Activated gamma-delta T cell (primary cell): ENCODE measurements around the gene RNU1-3.
"Not testable (repeated sequence)": the region's sequence is repeated elsewhere in the genome, so short reads cannot be mapped to it uniquely, and the experiment has no call there.

Experiments used
- DNase-seq: peaks from one replicate; lab custom pipeline; 2025; lab: John Stamatoyannopoulos, UW

Gene RNU1-3

GRCh38 chr1:16621300-16621658 is 45.5 kb downstream of the RNU1-3 start:
- DNase-seq = no peak

GRCh38 chr1:16619803-16620501 is 46.8 kb downstream of the RNU1-3 start:
- DNase-seq = not testable (repeated sequence)

- no peak for DNase-seq
Observed at GRCh38 chr1:16618719-16619118, 48.0 kb downstream of the RNU1-3 start.

GRCh38 chr1:16617778-16618580 is 48.8 kb downstream of the RNU1-3 start:
- DNase-seq = no peak

GRCh38 chr1:16617114-16617631 is 49.6 kb downstream of the RNU1-3 start:
- DNase-seq = no peak
